ENCODE results near the gene SNCB. TPM values are rescaled to one million over a fixed set of nuclear protein-coding genes. Genes with fewer than 3 reads are reported as not detected.

SNCB gene
- total RNA-seq, 4 donors from 2014 or later = not detected

GRCh38 chr5:176663566-176663965 lies 33.2 kb upstream of the SNCB start:
- H3K27me3 ChIP-seq = peaks cover 0 to 32% of the 10 kb centered on the region in 2 donors
- 82% methylated on average over 10 of the region's 10 CpGs for WGBS, 2 donors

GRCh38 chr5:176662371-176663333 lies 32.3 kb upstream of the SNCB start:
- TF ChIP-seq POLR2A (IDR thresholded peaks at IDR 0.05) (no peak), EP300 (IDR thresholded peaks at IDR 0.05) (no peak), CTCF (IDR thresholded peaks at IDR 0.05) (no peak)
- Histone ChIP-seq H3K9me3 (no peaks in the 10 kb centered on the region), H3K4me1 (peaks cover 0 to 26% (median 17%) of the 10 kb centered on the region in 4 donors), H3K4me3 (no peak overlapping the region), H3K36me3 (peaks cover 0 to 3% (median 0%) of the 10 kb centered on the region in 3 donors), H3K27me3 (peaks cover 0 to 32% of the 10 kb centered on the region in 2 donors), H3K27ac (no peak overlapping the region)
- no peak for DNase-seq (ENCODE audit: low spot score in 2 of 2)
- 73 to 75% methylated on average over 16 to 20 of the region's 21 CpGs for WGBS, 2 donors

More at GRCh38 chr5:176663566-176663965, 33.2 kb upstream of the SNCB start:
- no peak overlapping the region for H3K4me3 ChIP-seq
- H3K4me1 ChIP-seq = peaks cover 0 to 17% (median 10%) of the 10 kb centered on the region in 4 donors
- H3K9me3 ChIP-seq = no peaks in the 10 kb centered on the region
- H3K36me3 ChIP-seq = no peaks in the 10 kb centered on the region
- TF ChIP-seq EP300 (IDR thresholded peaks at IDR 0.05) (no peak), CTCF (IDR thresholded peaks at IDR 0.05) (no peak), POLR2A (IDR thresholded peaks at IDR 0.05) (no peak)
- DNase-seq (ENCODE audit: low spot score in 2 of 2) = no peak
- no peak overlapping the region for H3K27ac ChIP-seq

- Histone ChIP-seq H3K36me3 (peaks cover 0 to 13% (median 0%) of the 10 kb centered on the region in 3 donors), H3K4me1 (peaks cover 0 to 29% (median 17%) of the 10 kb centered on the region in 4 donors), H3K9me3 (no peaks in the 10 kb centered on the region), H3K4me3 (no peak overlapping the region), H3K27ac (no peak overlapping the region), H3K27me3 (peaks cover 0 to 32% of the 10 kb centered on the region in 2 donors)
- no peak for DNase-seq (ENCODE audit: low spot score in 2 of 2)
- 86 to 88% methylated on average over 10 of the region's 10 CpGs for WGBS, 2 donors
- TF ChIP-seq POLR2A (IDR thresholded peaks at IDR 0.05) = no peak
- no peak for TF ChIP-seq EP300 (IDR thresholded peaks at IDR 0.05)
- no peak for TF ChIP-seq CTCF (IDR thresholded peaks at IDR 0.05)
Observed at GRCh38 chr5:176661676-176662075, 31.3 kb upstream of the SNCB start.

- TF ChIP-seq CTCF (IDR thresholded peaks at IDR 0.05) (peak; percentile 86 to 99 (median 96)), EP300 (IDR thresholded peaks at IDR 0.05) (no peak)
- Histone ChIP-seq H3K27ac (no peak overlapping the region), H3K27me3 (peaks cover 0 to 32% of the 10 kb centered on the region in 2 donors), H3K4me1 (peaks cover 0 to 29% (median 17%) of the 10 kb centered on the region in 4 donors), H3K36me3 (peaks cover 0 to 19% (median 0%) of the 10 kb centered on the region in 3 donors), H3K4me3 (no peak overlapping the region), H3K9me3 (no peaks in the 10 kb centered on the region)
- WGBS, 2 donors = 51 to 69% methylated on average over 19 to 29 of the region's 33 CpGs
- peak; percentile 20 to 33 for DNase-seq (ENCODE audit: low spot score in 2 of 2)
Observed at GRCh38 chr5:176660860-176661641, 30.7 kb upstream of the SNCB start.
